GM19239 (cell line): ENCODE results near the gene CHI3L2.

Experiments
- DNase-seq: peaks from one replicate; pipeline ENCODE4 v3.0.0; 2011; ENCODE audit warnings: low spot score; ENCODE audit not compliant: insufficient read length
- FAIRE-seq: peaks from 2 replicates; lab custom pipeline; 2011; peaks lifted over from hg19 to GRCh38; lab: Jason Lieb, UNC

Gene CHI3L2

GRCh38 chr1:111227434-111227833 is at the start of gene CHI3L2:
CHI3L2 (plus strand) TSS chr1:111227713; CDS start chr1:111227730, 17 bp downstream.
- DNase-seq, result no peak
- FAIRE-seq, result peak; percentile 76

GRCh38 chr1:111179968-111180533 is 47.5 kb upstream of the CHI3L2 start:
- FAIRE-seq (peak; percentile 57), DNase-seq (no peak)

- FAIRE-seq (no peak), DNase-seq (no peak)
Observed at GRCh38 chr1:111182052-111182451, 45.5 kb upstream of the CHI3L2 start.

- FAIRE-seq (peak; percentile 49), DNase-seq (no peak)
Observed at GRCh38 chr1:111183308-111184069, 44.0 kb upstream of the CHI3L2 start.

GRCh38 chr1:111184663-111185062 is 42.9 kb upstream of the CHI3L2 start:
- DNase-seq (no peak), FAIRE-seq (no peak)

- DNase-seq, result no peak
- no peak for FAIRE-seq
Observed at GRCh38 chr1:111190931-111191451, 36.5 kb upstream of the CHI3L2 start.

GRCh38 chr1:111191496-111191895 is 36.0 kb upstream of the CHI3L2 start:
- FAIRE-seq (no peak), DNase-seq (no peak)

GRCh38 chr1:111192074-111192473 is 35.4 kb upstream of the CHI3L2 start:
- DNase-seq (no peak), FAIRE-seq (no peak)

- FAIRE-seq, result peak; percentile 82
- no peak for DNase-seq
Observed at GRCh38 chr1:111192658-111193519, 34.6 kb upstream of the CHI3L2 start.

- DNase-seq, result no peak
- FAIRE-seq, result no peak
Observed at GRCh38 chr1:111193712-111194480, 33.6 kb upstream of the CHI3L2 start.

- no peak for FAIRE-seq
Observed at GRCh38 chr1:111195002-111195684, 32.4 kb upstream of the CHI3L2 start.

GRCh38 chr1:111196213-111196612 is 31.3 kb upstream of the CHI3L2 start:
- FAIRE-seq, result no peak
- DNase-seq, result no peak

More at GRCh38 chr1:111195002-111195684, 32.4 kb upstream of the CHI3L2 start:
- DNase-seq, result no peak

GRCh38 chr1:111197598-111198284 is 29.8 kb upstream of the CHI3L2 start:
- DNase-seq, result no peak
- peak; percentile 70 for FAIRE-seq

GRCh38 chr1:111198836-111199235 is 28.7 kb upstream of the CHI3L2 start:
- FAIRE-seq (no peak), DNase-seq (no peak)

- DNase-seq (no peak), FAIRE-seq (peak; percentile 69)
Observed at GRCh38 chr1:111199329-111199728, 28.2 kb upstream of the CHI3L2 start.

- FAIRE-seq (peak; percentile 56), DNase-seq (no peak)
Observed at GRCh38 chr1:111199881-111200801, 27.4 kb upstream of the CHI3L2 start, which contains the start of gene DENND2D. DENND2D (minus strand) TSS chr1:111200646; CDS start chr1:111200459, 187 bp downstream.

- FAIRE-seq, result peak; percentile 72
Observed at GRCh38 chr1:111200802-111201161, 26.7 kb upstream of the CHI3L2 start.

More at GRCh38 chr1:111200802-111201161, 26.7 kb upstream of the CHI3L2 start:
- DNase-seq, result no peak
